ENCODE measurements around the gene THAP5. TPM values are rescaled to one million over a fixed set of nuclear protein-coding genes. Genes with fewer than 3 reads are reported as not detected.
A peak's percentile ranks its signal among the peaks of the same experiment; 100 is the strongest.

Gene THAP5
- total RNA-seq, 1 donor from 2014 or later = 21.4 TPM

- Mint-ChIP-seq H3K36me3 (ENCODE audit: insufficient read depth) (no peaks in the 10 kb centered on the region), H3K4me1 (ENCODE audit: low read depth) (peaks cover under 1% of the 10 kb centered on the region), H3K27me3 (peaks cover 63% of the 10 kb centered on the region), H3K4me3 (ENCODE audit: low read depth) (no peak overlapping the region), H3K9me3 (ENCODE audit: low read depth) (no peaks in the 10 kb centered on the region), H3K27ac (no peak overlapping the region)
- no peak for DNase-seq (ENCODE audit: low spot score, unreplicated experiment)
- peak; percentile 36 for TF ChIP-seq CTCF (IDR thresholded peaks at IDR 0.05; ENCODE audit: unreplicated experiment)
Measured at GRCh38 chr7:108592646-108593201, 23.2 kb upstream of the THAP5 start.

- H3K27me3 Mint-ChIP-seq = peaks cover 59% of the 10 kb centered on the region
- no peaks in the 10 kb centered on the region for H3K9me3 Mint-ChIP-seq (ENCODE audit: low read depth)
- H3K36me3 Mint-ChIP-seq (ENCODE audit: insufficient read depth) = no peaks in the 10 kb centered on the region
- H3K4me3 Mint-ChIP-seq (ENCODE audit: low read depth) = no peak overlapping the region
- no peak for DNase-seq (ENCODE audit: low spot score, unreplicated experiment)
- TF ChIP-seq CTCF (IDR thresholded peaks at IDR 0.05; ENCODE audit: unreplicated experiment) = no peak
- H3K27ac Mint-ChIP-seq = no peak overlapping the region
- no peaks in the 10 kb centered on the region for H3K4me1 Mint-ChIP-seq (ENCODE audit: low read depth)
Measured at GRCh38 chr7:108590606-108591005, 21.1 kb upstream of the THAP5 start.

- no peak for DNase-seq (ENCODE audit: low spot score, unreplicated experiment)
- Mint-ChIP-seq H3K36me3 (ENCODE audit: insufficient read depth) (no peaks in the 10 kb centered on the region), H3K27ac (no peak overlapping the region), H3K4me3 (ENCODE audit: low read depth) (no peak overlapping the region), H3K4me1 (ENCODE audit: low read depth) (no peaks in the 10 kb centered on the region), H3K27me3 (peaks cover 58% of the 10 kb centered on the region), H3K9me3 (ENCODE audit: low read depth) (no peaks in the 10 kb centered on the region)
- TF ChIP-seq CTCF (IDR thresholded peaks at IDR 0.05; ENCODE audit: unreplicated experiment) = no peak
Measured at GRCh38 chr7:108589874-108590273, 20.4 kb upstream of the THAP5 start.

- H3K4me1 Mint-ChIP-seq (ENCODE audit: low read depth) = no peaks in the 10 kb centered on the region
- H3K27me3 Mint-ChIP-seq = peaks cover 55% of the 10 kb centered on the region
- no peaks in the 10 kb centered on the region for H3K36me3 Mint-ChIP-seq (ENCODE audit: insufficient read depth)
Measured at GRCh38 chr7:108589199-108589598, 19.7 kb upstream of the THAP5 start.

GRCh38 chr7:108586274-108586710, 16.8 kb upstream of the THAP5 start:
- H3K27me3 Mint-ChIP-seq = peaks cover 31% of the 10 kb centered on the region
- no peak for TF ChIP-seq CTCF (IDR thresholded peaks at IDR 0.05; ENCODE audit: unreplicated experiment)
- no peak for DNase-seq (ENCODE audit: low spot score, unreplicated experiment)
- no peak overlapping the region for H3K27ac Mint-ChIP-seq
- no peak overlapping the region for H3K4me3 Mint-ChIP-seq (ENCODE audit: low read depth)
- peaks cover 3% of the 10 kb centered on the region for H3K9me3 Mint-ChIP-seq (ENCODE audit: low read depth)
- peaks cover 11% of the 10 kb centered on the region for H3K4me1 Mint-ChIP-seq (ENCODE audit: low read depth)
- no peaks in the 10 kb centered on the region for H3K36me3 Mint-ChIP-seq (ENCODE audit: insufficient read depth)

More at GRCh38 chr7:108589199-108589598, 19.7 kb upstream of the THAP5 start:
- no peaks in the 10 kb centered on the region for H3K9me3 Mint-ChIP-seq (ENCODE audit: low read depth)
- no peak for TF ChIP-seq CTCF (IDR thresholded peaks at IDR 0.05; ENCODE audit: unreplicated experiment)
- no peak for DNase-seq (ENCODE audit: low spot score, unreplicated experiment)
- H3K4me3 Mint-ChIP-seq (ENCODE audit: low read depth) = no peak overlapping the region
- H3K27ac Mint-ChIP-seq = no peak overlapping the region
